ENCODE data around the gene CCL17.
A peak's percentile ranks its signal among the peaks of the same experiment; 100 is the strongest.

- TF ChIP-seq POLR2A (IDR thresholded peaks at IDR 0.05; ENCODE audit: low read depth, low read length) (peak; percentile 99), TAF1 (IDR thresholded peaks at IDR 0.05; ENCODE audit: borderline replicate concordance, low read depth, low read length) (peak; percentile 97)
These were observed 57.8 kb downstream of the CCL17 start, which contains the start of gene POLR2C for GRCh38 chr16:57462209-57462977.

All from GM12892 (cell line).